Prostate gland (tissue), 2 donors: Measurements from ENCODE around the gene SLC6A6. TPM values are rescaled to one million over a fixed set of nuclear protein-coding genes. Genes with fewer than 3 reads are reported as not detected.

Experiments
- DNase-seq: peaks from one replicate; pipeline ENCODE4 v3.0.0-alpha.2; 2019; ENCODE audit warnings: low spot score
- H3K27ac ChIP-seq, 2 donors: fragments of 200-600 bp; sonication (generic); 2 replicates each; pipeline ENCODE4 v1.5.1; 2017 to 2019
- H3K27me3 ChIP-seq: fragments of 200-600 bp; sonication (generic); replicated peaks from 2 replicates; pipeline ENCODE4 v1.5.1; 2019; ENCODE audit not compliant: insufficient read depth
- H3K36me3 ChIP-seq, 2 donors: fragments of 200-600 bp; sonication (generic); 1 replicate in 1 of 2; 2 replicates in 1 of 2; pipeline versions ENCODE4 v1.5.1 to v1.8.1; 2017 to 2019
- H3K4me1 ChIP-seq: fragments of 200-600 bp; sonication (generic); replicated peaks from 2 replicates; pipeline ENCODE4 v1.5.1; 2019
- H3K4me3 ChIP-seq, 2 donors: fragments of 200-600 bp; sonication (generic); 2 replicates each; pipeline ENCODE4 v1.5.1; 2017 to 2019
- H3K9me3 ChIP-seq: fragments of 200-600 bp; sonication (generic); 2 replicates; pipeline ENCODE4 v1.5.1; 2017
- POLR2A ChIP-seq: fragments of 450-650 bp; IDR thresholded peaks from one replicate; pipeline ENCODE4 v1.6.1; 2016; ENCODE audit warnings: antibody characterized with exemption, mild to moderate bottlenecking
- POLR2AphosphoS5 ChIP-seq: sonication (generic); formaldehyde crosslinking; IDR thresholded peaks from one replicate; pipeline ENCODE4 v1.6.1; 2017; ENCODE audit warnings: antibody characterized with exemption
- WGBS: methylation state at CpG from one replicate; pipeline ENCODE4 v1.1.5; 2018; 5-methylcytosine and 5-hydroxymethylcytosine counted together
- intact Hi-C: fragments of 100-400 bp; cut with DNase I; formaldehyde crosslinking; loops from one replicate; pipeline ENCODE4 v1.14.2; 2022
- total RNA-seq, 2 donors: library from RNA; depleted of rRNA; stranded (reverse); fragments of >200 nt; gene quantifications; one replicate each; pipeline ENCODE4 v1.1.0, GENCODE V29; 2016
- TF ChIP-seq, protein P1 (sequence below), 4 experiments: fragments of 200-600 bp in 2 of 4; fragments of 450-650 bp in 2 of 4; sonication (generic) in 2 of 4; IDR thresholded peaks; 1 replicate in 3 of 4; 2 replicates in 1 of 4; pipeline ENCODE4 v1.5.1; 2016 to 2019; ENCODE audit warnings: antibody characterized with exemption in 4 of 4, mild to moderate bottlenecking in 2 of 4, moderate library complexity in 2 of 4

Gene SLC6A6
- total RNA-seq, 2 donors from 2014 or later: 6.9 to 24.5 TPM

GRCh38 chr3:14360123-14360881 is 42.1 kb upstream of the SLC6A6 start:
- TF ChIP-seq, protein P1, sequence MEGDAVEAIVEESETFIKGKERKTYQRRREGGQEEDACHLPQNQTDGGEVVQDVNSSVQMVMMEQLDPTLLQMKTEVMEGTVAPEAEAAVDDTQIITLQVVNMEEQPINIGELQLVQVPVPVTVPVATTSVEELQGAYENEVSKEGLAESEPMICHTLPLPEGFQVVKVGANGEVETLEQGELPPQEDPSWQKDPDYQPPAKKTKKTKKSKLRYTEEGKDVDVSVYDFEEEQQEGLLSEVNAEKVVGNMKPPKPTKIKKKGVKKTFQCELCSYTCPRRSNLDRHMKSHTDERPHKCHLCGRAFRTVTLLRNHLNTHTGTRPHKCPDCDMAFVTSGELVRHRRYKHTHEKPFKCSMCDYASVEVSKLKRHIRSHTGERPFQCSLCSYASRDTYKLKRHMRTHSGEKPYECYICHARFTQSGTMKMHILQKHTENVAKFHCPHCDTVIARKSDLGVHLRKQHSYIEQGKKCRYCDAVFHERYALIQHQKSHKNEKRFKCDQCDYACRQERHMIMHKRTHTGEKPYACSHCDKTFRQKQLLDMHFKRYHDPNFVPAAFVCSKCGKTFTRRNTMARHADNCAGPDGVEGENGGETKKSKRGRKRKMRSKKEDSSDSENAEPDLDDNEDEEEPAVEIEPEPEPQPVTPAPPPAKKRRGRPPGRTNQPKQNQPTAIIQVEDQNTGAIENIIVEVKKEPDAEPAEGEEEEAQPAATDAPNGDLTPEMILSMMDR (IDR thresholded peaks at IDR 0.05): no peak
- TF ChIP-seq POLR2AphosphoS5 (no peak), POLR2A (no peak)
- 82% methylated on average over 14 of the region's 14 CpGs for WGBS

GRCh38 chr3:14361068-14361677 is 41.2 kb upstream of the SLC6A6 start:
- no peaks in the 10 kb centered on the region for H3K36me3 ChIP-seq
- no peaks in the 10 kb centered on the region for H3K4me1 ChIP-seq
- H3K4me3 ChIP-seq: no peak overlapping the region
- no peaks in the 10 kb centered on the region for H3K27me3 ChIP-seq
- no peak overlapping the region for H3K27ac ChIP-seq
- 95% methylated on average over 8 of the region's 8 CpGs for WGBS
- H3K9me3 ChIP-seq: no peaks in the 10 kb centered on the region
- intact Hi-C loops: no loop called here
- DNase-seq: no peak
- TF ChIP-seq, protein P1 (IDR thresholded peaks at IDR 0.05): no peak
- TF ChIP-seq POLR2A (no peak), POLR2AphosphoS5 (no peak)

More at GRCh38 chr3:14360123-14360881, 42.1 kb upstream of the SLC6A6 start:
- no peaks in the 10 kb centered on the region for H3K36me3 ChIP-seq
- no peaks in the 10 kb centered on the region for H3K27me3 ChIP-seq
- H3K4me1 ChIP-seq: no peaks in the 10 kb centered on the region
- intact Hi-C loops: no loop called here
- H3K9me3 ChIP-seq: no peaks in the 10 kb centered on the region
- no peak overlapping the region for H3K4me3 ChIP-seq
- no peak overlapping the region for H3K27ac ChIP-seq
- no peak for DNase-seq

DNA sequence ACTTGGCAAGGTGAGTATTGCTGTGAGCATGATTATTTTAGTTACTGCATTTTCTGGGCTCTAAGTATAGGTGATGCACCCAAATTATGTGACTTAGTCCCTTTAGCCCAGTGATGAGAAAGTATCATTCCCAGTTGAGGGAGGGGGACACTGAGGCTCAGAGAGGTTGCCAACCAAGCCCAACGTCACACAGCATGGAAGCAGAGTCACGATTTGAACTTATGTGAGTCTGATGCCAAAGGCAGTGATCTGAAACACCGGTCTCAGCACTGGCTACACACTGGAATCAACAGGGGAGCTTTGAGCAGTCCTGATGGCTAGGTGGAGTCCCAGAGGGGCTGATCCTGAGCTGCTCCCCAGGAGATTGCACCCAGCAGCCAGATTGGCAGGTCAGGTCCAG is 39.5 kb upstream of the SLC6A6 start:
- 81% methylated on average over 3 of the region's 3 CpGs for WGBS
- TF ChIP-seq POLR2AphosphoS5: no peak
- TF ChIP-seq, protein P1 (IDR thresholded peaks at IDR 0.05): no peak
- no peak for TF ChIP-seq POLR2A

GRCh38 chr3:14363379-14363778 is 39.0 kb upstream of the SLC6A6 start:
- 92% methylated on average over 3 of the region's 3 CpGs for WGBS
- Histone ChIP-seq H3K4me3 (no peak overlapping the region), H3K4me1 (no peaks in the 10 kb centered on the region), H3K27ac (no peak overlapping the region), H3K27me3 (no peaks in the 10 kb centered on the region), H3K9me3 (no peaks in the 10 kb centered on the region), H3K36me3 (no peaks in the 10 kb centered on the region)
- no peak for DNase-seq
- intact Hi-C loops: no loop called here
- TF ChIP-seq, protein P1 (IDR thresholded peaks at IDR 0.05): no peak
- TF ChIP-seq POLR2A: no peak
- no peak for TF ChIP-seq POLR2AphosphoS5

More for the DNA sequence above, 39.5 kb upstream of the SLC6A6 start:
- H3K4me1 ChIP-seq: no peaks in the 10 kb centered on the region
- H3K27me3 ChIP-seq: no peaks in the 10 kb centered on the region
- DNase-seq: no peak
- no peak overlapping the region for H3K4me3 ChIP-seq
- no peaks in the 10 kb centered on the region for H3K36me3 ChIP-seq
- no peaks in the 10 kb centered on the region for H3K9me3 ChIP-seq
- no peak overlapping the region for H3K27ac ChIP-seq
- intact Hi-C loops: no loop called here

DNA sequence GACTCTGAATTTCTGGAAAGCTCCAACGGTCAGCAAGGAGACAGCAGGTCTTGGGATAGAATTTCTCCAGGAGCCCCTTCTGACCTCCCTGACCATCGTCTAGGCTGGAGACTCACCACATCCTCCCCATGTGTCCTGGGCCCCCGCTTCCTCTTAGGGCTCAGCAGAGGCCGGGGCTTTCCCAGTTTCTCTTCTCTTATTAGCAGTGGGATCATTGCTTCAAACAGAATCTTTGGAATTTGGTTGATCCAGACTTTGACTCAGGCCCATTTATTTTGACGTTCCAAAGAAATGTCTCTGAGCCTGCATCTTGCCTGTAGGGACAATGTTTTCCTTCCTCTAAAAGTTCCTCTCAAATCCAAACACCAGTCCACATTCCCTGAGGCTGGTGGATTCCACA is 38.4 kb upstream of the SLC6A6 start:
- TF ChIP-seq POLR2A: no peak
- TF ChIP-seq, protein P1 (IDR thresholded peaks at IDR 0.05): no peak
- no peak for TF ChIP-seq POLR2AphosphoS5
- 74% methylated on average over 5 of the region's 5 CpGs for WGBS
- Histone ChIP-seq H3K4me1 (no peaks in the 10 kb centered on the region), H3K27me3 (no peaks in the 10 kb centered on the region), H3K4me3 (no peak overlapping the region), H3K36me3 (no peaks in the 10 kb centered on the region), H3K9me3 (no peaks in the 10 kb centered on the region), H3K27ac (no peak overlapping the region)
- DNase-seq: no peak
- intact Hi-C loops: no loop called here
